ENCODE measurements around the gene SLFNL1. TPM values are rescaled to one million over a fixed set of nuclear protein-coding genes. Genes with fewer than 3 reads are reported as not detected.
A peak's percentile ranks its signal among the peaks of the same experiment; 100 is the strongest.

The SLFNL1 gene
- total RNA-seq, 2 donors from 2014 or later = 0.33 to 0.78 TPM

DNA sequence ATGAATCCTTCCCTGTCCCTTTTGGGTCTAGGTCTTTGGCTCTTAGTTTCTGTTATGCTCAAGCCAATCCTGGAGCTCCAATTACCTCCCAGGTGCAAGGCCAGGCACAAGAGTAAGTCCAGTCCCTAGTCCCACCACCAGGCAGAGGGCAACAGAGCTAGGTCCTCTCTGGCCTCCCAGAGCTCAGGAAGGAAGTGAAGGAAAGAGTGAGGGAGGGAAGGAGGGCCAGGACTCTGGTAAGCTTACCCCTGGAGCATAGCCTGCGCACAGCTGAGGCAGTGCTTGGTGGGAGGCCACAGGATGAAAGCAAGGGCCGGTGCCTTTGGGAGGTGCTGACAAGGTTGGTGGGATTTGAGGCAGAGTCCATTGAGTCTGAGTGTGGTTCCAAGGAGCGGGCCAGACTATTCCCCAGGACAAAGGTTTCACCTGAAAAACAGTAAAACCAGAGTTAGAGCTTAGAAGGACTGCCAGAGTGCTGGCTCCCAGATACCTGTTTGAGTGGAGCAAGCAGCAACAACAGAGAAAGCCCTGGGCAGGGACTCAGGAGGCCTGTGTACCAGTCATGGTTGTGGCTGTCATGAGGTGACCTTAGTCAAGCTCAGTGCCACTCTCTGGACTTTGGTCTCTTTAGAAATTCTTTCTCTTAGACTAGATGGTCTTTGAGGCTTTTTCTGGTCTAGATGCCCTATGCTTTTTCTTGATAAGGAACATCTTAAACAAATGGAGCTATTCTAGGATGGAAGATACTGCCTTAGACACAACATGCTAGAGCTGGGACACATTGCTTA is 15.8 kb upstream of the SLFNL1 start:
- Histone ChIP-seq H3K4me3 (no peak overlapping the region), H3K4me1 (no peaks in the 10 kb centered on the region), H3K27me3 (no peaks in the 10 kb centered on the region), H3K9me3 (no peaks in the 10 kb centered on the region), H3K36me3 (replicated peaks in 1 of 2; ENCODE audit: insufficient read depth in 1 of 2, low read depth in 2 of 2) (peaks cover 0 to 11% of the 10 kb centered on the region in 2 donors), H3K27ac (no peak overlapping the region)
- intact Hi-C loops (cut with DNase I) = no loop called here
- no peak for DNase-seq
- TF ChIP-seq POLR2A (IDR thresholded peaks at IDR 0.05) (no peak), CTCF (IDR thresholded peaks at IDR 0.05) (no peak)
- ATAC-seq = no peak
- WGBS, 2 donors = 96 to 100% methylated on average over 2 to 3 of the region's 3 CpGs

DNA sequence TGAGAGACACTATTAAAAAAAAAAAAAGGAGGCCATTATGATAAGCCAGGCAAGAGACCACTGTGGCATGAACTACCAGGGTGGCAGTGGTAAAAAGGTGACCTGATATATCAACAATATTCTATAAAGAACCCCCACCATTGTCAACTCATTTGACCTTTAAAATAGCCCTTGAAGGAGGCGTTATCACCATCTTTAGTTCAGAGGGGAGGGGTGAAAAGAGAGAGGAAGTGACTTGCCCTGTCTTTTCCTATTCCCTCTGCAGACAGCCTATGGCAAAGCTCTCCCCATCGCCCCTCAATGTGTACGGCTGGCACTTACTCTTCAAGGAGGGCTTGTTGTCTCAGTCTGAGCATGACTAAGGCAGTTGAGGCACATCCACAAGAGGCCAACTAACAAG is 11.7 kb upstream of the SLFNL1 start:
- H3K36me3 ChIP-seq (replicated peaks in 1 of 2; ENCODE audit: insufficient read depth in 1 of 2, low read depth in 2 of 2) = peaks cover 0 to 11% of the 10 kb centered on the region in 2 donors
- no peak overlapping the region for H3K27ac ChIP-seq
- intact Hi-C loops (cut with DNase I) = no loop called here

DNA sequence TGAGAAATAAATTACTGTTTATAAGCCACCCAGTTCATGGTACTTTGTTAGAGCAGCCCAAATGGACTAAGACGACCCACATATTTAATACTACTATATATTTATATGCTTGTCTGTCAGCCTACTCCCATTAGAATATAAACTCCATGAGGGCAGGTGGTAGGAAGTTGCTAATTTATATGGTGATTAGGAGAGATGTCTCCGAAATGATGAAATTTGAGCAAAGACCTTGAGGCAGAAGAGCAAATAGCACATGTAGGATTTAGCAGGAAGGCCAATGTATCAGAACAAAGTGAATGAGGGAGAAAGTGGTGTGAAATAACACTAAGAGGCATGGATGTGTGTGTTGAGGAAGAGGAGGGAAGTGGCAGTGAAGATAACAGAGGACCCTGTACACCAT is 10.6 kb upstream of the SLFNL1 start:
- H3K9me3 ChIP-seq = no peaks in the 10 kb centered on the region
- no peaks in the 10 kb centered on the region for H3K27me3 ChIP-seq
- H3K27ac ChIP-seq = no peak overlapping the region
- DNase-seq (no peak), ATAC-seq (no peak)
- intact Hi-C loops (cut with DNase I) = no loop called here
- WGBS, 2 donors = 92 to 94% methylated on average over 2 of the region's 2 CpGs
- H3K4me3 ChIP-seq = no peak overlapping the region
- peaks cover 3% of the 10 kb centered on the region for H3K4me1 ChIP-seq
- TF ChIP-seq CTCF (IDR thresholded peaks at IDR 0.05) = no peak
- TF ChIP-seq POLR2A (IDR thresholded peaks at IDR 0.05) = no peak
- peaks cover 0 to 21% of the 10 kb centered on the region in 2 donors for H3K36me3 ChIP-seq (replicated peaks in 1 of 2; ENCODE audit: insufficient read depth in 1 of 2, low read depth in 2 of 2)

More for the DNA sequence above, 11.7 kb upstream of the SLFNL1 start:
- peaks cover 3% of the 10 kb centered on the region for H3K4me1 ChIP-seq
- ATAC-seq (no peak), DNase-seq (no peak)
- H3K27me3 ChIP-seq = no peaks in the 10 kb centered on the region
- H3K9me3 ChIP-seq = no peaks in the 10 kb centered on the region
- WGBS, 2 donors = 80 to 97% methylated on average over 1 to 3 of the region's 3 CpGs
- TF ChIP-seq CTCF (IDR thresholded peaks at IDR 0.05) (no peak), POLR2A (IDR thresholded peaks at IDR 0.05) (no peak)
- no peak overlapping the region for H3K4me3 ChIP-seq

GRCh38 chr1:41030872-41031616 is 9.5 kb upstream of the SLFNL1 start:
- no peak for DNase-seq
- intact Hi-C loops (cut with DNase I) = no loop called here
- no peaks in the 10 kb centered on the region for H3K9me3 ChIP-seq
- H3K36me3 ChIP-seq (replicated peaks in 1 of 2; ENCODE audit: insufficient read depth in 1 of 2, low read depth in 2 of 2) = peaks cover 0 to 16% of the 10 kb centered on the region in 2 donors
- no peaks in the 10 kb centered on the region for H3K27me3 ChIP-seq
- 81 to 82% methylated on average over 8 of the region's 8 CpGs for WGBS, 2 donors
- peaks cover 3% of the 10 kb centered on the region for H3K4me1 ChIP-seq
- TF ChIP-seq CTCF (IDR thresholded peaks at IDR 0.05) = no peak
- TF ChIP-seq POLR2A (IDR thresholded peaks at IDR 0.05) = no peak
- H3K4me3 ChIP-seq = no peak overlapping the region
- no peak overlapping the region for H3K27ac ChIP-seq
- peak; percentile 58 for ATAC-seq
